ENCODE results near the gene FOXD4L4. TPM values are rescaled to one million over a fixed set of nuclear protein-coding genes. Genes with fewer than 3 reads are reported as not detected.

FOXD4L4 gene
- total RNA-seq = not detected in 2 replicates

DNA sequence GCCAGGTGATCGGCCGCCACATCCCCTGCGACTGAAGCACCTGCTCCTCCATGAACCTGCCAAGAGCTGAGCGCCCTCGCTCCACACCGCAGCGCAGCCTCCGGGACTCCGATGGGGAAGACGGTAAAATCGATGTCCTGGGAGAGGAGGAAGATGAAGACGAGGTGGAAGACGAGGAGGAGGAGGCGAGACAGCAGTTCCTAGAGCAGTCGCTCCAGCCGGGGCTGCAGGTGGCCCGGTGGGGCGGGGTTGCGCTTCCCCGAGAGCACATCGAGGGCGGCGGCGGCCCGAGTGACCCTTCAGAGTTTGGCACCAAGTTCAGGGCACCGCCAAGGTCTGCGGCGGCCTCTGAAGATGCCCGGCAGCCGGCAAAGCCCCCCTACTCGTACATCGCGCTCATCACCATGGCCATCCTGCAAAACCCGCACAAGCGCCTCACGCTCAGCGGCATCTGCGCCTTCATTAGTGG is at the start of gene FOXD4L4:
FOXD4L4 (plus strand) TSS at position 51 of the 469 bp plus-strand sequence; CDS start at position 51, 0 bp downstream.

Other genes with a start within 250 kb of the FOXD4L4 start
- 19.5 and 27.0 TPM in 2 replicates for gene ZNG1E, start 61.2 kb upstream of the FOXD4L4 start, total RNA-seq